ENCODE results near the gene GTPBP4.

GTPBP4 gene

GRCh38 chr10:968546-969199, 19.6 kb upstream of the GTPBP4 start:
- FAIRE-seq: no peak

DNA sequence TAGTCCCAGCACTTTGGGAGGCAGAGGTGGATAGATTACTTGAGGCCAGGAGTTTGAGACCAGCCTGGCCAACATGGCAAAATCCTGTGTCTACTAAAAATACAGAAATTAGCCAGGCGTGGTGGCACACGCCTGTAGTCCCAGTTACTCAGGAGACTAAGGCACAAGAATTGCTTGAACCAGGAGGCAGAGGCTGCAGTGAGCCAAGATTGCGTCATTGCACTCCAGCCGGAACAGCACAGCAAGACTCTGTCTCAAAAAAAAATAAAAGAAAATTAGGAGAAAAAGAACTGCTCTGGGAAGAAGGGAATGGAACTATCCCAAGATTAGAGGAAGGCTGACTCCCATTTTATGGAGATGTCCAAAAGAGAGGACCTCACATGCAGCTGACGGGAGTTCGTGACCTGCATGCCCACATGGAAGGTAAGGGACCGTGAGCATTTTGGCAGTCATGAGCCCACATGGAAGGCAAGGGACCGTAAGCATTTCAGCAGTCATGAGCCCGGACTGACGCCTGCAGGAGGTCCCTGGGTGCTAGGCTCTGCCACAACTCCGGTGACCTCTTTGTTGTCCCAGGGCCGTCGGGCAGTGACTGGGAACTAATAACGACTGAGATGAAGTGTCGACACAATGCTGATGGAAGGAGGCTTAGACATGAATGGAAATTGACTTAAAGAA, 18.6 kb upstream of the GTPBP4 start:
- no peak for FAIRE-seq

- no peak for FAIRE-seq
These were observed 17.7 kb upstream of the GTPBP4 start for GRCh38 chr10:970311-971149.

GRCh38 chr10:971150-971542, 17.1 kb upstream of the GTPBP4 start:
- FAIRE-seq: no peak

- no peak for FAIRE-seq
These were observed 16.6 kb upstream of the GTPBP4 start for GRCh38 chr10:971613-972012.

GRCh38 chr10:972763-973162, 15.5 kb upstream of the GTPBP4 start:
- FAIRE-seq: no peak

DNA sequence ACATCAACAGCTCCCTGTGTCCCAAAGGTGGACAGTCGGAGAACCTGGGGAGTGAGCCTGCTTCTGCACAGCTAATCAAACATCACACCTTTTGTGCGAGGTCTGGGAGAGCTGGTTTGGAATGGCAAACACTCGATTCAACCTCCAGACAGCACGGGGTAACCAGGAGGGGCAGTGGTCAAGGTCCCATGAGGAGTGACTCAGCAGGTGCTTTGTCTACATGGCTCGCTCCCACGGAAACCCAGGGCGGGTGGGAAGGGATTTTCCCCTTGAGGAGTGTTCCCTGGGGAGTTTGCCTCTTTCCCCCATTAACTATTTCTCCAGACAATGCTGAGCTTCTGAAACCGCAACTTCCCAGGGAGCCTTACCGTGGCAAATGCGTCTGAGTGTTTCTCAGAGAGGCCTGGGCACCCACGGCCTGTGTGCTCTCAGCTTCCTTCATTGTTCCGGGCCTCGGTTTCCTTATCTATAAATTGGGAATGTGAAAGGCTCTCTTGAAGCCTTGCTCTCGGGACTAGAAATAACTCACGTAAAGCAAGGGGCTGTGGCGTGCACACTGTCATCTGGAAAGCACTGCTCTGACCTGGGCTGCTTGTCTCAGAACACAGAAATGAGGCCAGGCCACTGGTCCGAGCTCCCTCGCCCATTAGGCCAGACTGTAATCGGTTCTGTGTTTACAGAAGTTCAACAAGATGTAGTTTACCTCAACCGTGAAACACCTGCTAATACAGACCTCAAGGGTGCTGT, 14.0 kb upstream of the GTPBP4 start:
- FAIRE-seq: no peak

DNA sequence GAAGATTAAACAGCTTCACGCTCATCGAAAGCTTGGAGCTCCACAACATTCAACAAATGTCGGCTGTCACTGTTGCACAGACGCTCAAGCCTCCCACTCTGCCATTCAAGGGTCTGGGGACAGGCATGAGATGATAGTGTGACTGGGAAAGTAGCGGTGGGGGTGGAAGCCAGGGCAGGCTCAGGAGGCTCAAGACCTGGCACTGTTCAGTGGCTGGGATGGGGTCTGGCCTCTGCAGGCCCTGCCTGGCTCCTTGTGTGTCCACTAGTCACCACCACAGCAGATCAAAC, 13.5 kb upstream of the GTPBP4 start:
- FAIRE-seq: no peak

- no peak for FAIRE-seq
These were observed 11.9 kb upstream of the GTPBP4 start for GRCh38 chr10:976316-976715.

DNA sequence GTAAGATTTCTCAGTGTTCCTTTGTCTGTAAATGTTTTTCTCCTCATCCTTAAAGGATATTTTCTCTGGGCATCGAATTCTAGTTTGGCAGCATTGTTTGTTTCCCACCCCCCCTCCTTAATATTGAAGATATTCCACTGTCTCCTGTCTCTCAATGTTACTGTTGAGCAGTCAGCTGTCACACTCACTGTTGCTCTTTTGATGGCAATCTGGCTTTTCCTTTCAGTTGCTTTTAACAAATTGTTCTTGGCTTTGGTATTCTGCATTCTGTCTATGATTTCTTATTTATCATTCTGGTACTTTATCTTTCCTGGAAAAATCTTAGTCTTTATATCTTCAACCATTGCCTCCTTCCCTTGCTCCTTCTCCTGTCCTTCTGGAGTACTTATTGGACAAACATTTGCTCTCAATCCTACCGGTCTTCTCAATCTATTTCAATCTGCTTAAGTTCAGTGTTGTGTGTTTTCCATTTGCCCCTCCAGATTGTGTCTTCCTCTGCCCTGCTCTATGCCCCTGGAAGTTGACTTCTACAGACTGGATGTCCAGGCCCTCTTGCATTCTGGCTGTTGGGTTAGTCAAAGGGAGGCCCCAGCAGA, 9.3 kb upstream of the GTPBP4 start:
- no peak for FAIRE-seq

DNA sequence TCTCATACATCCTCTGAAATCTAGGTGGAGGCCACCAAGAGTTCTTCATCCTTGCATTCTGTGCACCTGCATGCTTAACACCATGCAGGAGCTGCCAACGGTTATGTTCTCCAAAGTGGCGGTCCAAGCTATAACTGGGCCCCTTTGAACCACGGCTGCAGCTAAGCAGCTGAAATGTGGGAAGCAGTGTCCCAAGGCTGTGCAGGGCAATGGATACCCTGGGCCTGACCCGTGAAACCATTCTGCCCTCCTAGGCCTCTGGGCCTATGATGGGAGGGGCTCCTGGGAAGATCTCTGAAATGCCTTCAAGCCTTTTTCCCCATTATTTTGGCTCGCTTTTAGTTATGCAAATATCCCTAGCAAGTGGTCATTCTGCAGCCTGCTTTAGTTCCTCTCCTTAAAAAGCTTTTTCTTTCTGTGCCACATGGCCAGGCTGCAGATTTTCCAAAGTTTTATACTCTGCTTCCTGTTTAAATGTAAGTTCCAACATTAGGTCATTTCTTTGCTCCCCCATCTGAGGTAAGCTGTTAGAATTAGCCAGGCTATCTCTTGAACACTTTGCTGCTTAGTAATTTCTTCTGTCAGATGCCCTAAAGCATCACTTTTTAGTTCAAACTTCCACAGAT, 7.7 kb upstream of the GTPBP4 start:
- FAIRE-seq: no peak

- FAIRE-seq: no peak
These were observed 4.8 kb upstream of the GTPBP4 start for GRCh38 chr10:983401-983800.

DNA sequence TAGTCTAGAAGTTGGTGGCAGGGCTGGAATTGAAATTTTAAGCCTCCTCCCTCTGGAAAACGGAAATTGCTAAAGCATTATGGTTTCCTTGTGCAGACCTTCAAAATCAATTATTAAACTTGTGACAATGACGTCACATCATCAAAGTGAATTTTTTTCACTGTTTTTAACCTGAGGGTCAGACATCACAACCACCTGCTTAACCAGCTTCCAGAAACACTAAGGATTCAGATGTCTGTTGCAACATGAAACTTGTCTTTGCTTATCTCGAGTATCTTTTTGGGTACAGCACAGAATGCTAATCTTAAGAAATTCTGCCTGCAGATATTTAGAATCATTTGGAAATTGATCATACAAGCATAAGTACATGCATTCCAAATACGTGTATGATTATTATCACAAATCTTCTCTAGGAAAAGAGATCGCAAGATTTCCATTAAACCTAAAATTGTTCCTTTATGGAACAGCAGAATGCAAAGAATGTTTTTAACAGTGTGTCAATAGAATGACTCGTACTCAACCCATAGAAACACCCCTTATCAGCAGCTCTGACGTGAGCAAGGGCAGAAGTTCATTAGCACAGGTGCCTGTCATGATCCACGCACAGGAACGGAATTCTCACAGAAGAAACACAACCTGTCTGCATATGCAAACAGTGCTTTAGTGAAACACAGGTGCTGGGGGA, 4.1 kb upstream of the GTPBP4 start:
- no peak for FAIRE-seq

- FAIRE-seq: no peak
These were observed 2.9 kb upstream of the GTPBP4 start for GRCh38 chr10:985361-985760.

GRCh38 chr10:986137-986825, 2.0 kb upstream of the GTPBP4 start:
- FAIRE-seq: no peak

DNA sequence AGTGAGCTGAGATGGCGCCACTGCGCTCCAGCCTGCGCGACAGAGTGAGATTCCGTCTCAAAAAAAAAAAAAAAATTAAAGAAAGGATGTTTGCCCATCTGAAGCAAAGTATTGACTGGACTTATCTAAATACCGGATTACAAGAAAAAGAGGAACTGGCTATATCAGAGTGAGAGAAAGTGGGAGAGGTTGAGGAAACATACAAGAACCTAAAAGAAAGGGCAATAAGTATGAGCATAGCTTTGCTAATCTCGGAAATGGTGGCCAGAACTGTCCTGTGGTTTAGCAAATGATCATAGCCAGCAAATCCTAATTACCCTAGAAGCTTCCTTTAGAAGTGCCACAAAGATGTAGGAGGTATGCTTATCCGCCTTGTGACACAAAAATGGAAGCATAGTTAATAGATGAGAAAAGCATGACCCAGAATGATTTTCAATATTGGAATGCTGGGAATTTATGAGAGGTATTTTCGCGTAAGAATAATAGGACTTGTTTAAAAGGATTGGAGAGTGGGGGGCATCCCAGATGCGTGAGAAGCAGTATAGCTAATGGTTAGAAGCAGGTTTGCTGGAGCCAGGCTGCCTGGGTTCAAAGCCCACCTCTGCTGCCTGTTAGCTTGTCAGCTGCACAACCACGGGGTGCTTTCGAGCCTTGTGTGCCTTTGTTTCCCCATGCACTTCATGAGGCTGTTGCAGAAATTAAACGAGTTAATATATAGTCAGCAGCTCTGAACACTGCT, 1.2 kb upstream of the GTPBP4 start:
- FAIRE-seq: no peak

GRCh38 chr10:987620-987869, 689 bp upstream of the GTPBP4 start:
- FAIRE-seq: no peak

- FAIRE-seq: no peak
These were observed 672 bp downstream of the GTPBP4 start for GRCh38 chr10:988667-989545.

DNA sequence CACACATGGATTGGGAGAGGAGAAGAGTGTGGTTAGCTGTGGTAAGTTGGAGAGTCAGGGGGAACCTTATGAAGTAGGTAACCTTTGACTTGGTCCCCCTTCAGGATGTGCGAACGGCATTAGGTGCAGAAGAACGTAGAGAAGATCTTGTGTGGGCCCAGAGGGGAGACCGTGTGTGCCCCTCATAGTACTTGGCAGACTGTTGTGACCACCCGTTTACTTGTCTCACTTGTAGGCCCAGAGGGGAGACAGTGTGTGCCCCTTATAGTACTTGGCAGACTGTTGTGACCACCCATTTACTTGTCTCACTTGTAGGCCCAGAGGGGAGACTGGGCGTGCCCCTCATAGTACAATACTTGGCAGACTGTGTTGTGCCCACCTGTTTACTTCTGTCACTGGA, 2.6 kb downstream of the GTPBP4 start:
- FAIRE-seq: no peak

- FAIRE-seq: no peak
These were observed 4.2 kb downstream of the GTPBP4 start for GRCh38 chr10:992467-992866.
